Renal cortical epithelial cell (primary cell): Measurements from ENCODE around the gene KDM7A. TPM values are rescaled to one million over a fixed set of nuclear protein-coding genes. Genes with fewer than 3 reads are reported as not detected.
"Not testable (repeated sequence)": the region's sequence is repeated elsewhere in the genome, so short reads cannot be mapped to it uniquely, and the experiment has no call there.

Experiments used
- DNase-seq: peaks from one replicate; pipeline ENCODE4 v3.0.0-alpha.2; 2011; ENCODE audit warnings: low read depth
- total RNA-seq: library from RNA; depleted of rRNA; stranded (reverse); fragments of >200 nt; gene quantifications from 2 replicates; pipeline ENCODE4 v1.2.3, GENCODE V29; 2014

Gene KDM7A
- total RNA-seq, 1 donor from 2014 or later = 7.2 TPM

- no peak for DNase-seq
These were observed 20.2 kb downstream of the KDM7A start for GRCh38 chr7:140156460-140157080.

DNA sequence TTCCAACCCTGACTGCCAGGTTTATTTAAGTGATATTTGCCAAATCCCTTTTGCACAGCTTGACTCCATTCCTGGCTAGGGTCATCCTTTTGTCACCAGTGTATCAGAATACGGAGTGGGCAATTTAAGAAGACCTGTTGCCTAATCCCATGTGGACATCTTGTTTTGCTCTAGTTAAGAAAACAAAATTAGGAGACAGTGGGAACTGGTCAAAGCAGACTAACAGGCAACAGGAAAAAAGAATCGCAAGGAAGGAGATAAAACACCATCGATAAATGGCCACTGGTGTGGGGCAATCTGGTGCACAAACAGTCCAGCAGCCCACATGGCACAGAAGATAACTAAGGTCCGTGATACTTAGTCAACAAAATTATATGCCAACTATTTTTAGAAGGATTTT lies 21.4 kb downstream of the KDM7A start:
- no peak for DNase-seq

- no peak for DNase-seq
These were observed 23.1 kb downstream of the KDM7A start for GRCh38 chr7:140153666-140154161.

- peak; percentile 75 for DNase-seq
These were observed 30.2 kb downstream of the KDM7A start for GRCh38 chr7:140146574-140146973.

DNA sequence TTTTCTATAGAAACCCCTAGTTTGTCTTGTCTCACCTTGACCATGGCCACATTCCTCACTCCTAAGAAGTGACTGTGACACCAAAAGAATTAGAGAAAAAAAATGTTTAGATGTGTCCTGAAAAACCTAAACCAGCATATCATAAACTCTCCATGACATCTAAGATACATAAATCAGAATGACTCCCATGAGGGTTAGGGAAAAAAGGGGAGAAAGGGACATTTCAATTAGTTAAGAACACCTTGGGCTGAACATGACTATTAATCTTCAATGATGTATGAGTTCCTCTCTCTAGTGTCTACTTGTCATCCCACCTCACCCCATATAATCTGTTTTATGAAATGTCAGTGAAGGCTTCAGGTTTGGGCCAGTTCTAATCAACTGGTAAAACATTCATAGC lies 31.1 kb downstream of the KDM7A start:
- DNase-seq = no peak

DNA sequence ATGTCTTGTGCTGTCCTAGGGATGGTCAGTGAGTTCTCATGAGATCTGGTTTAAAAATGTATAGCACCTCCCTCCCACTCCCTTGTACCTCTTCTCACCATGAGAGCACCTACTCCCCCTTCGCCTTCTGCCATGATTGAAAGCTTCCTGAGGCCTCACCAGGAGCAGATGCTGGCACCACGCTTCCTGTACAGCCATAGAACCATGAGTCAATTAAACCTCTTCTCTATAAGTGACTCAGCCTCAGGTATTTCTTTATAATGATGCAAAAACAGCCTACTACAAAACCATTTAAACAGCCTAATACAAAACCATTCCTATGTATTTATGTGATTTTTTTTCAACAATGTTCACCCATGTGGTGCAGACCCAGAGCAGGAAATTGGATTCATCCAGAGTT lies 32.0 kb downstream of the KDM7A start:
- DNase-seq = no peak

- DNase-seq = no peak
These were observed 32.8 kb downstream of the KDM7A start for GRCh38 chr7:140143997-140144396.

- no peak for DNase-seq
These were observed 34.8 kb downstream of the KDM7A start for GRCh38 chr7:140142031-140142430.

- no peak for DNase-seq
These were observed 35.5 kb downstream of the KDM7A start for GRCh38 chr7:140141256-140141655.

DNA sequence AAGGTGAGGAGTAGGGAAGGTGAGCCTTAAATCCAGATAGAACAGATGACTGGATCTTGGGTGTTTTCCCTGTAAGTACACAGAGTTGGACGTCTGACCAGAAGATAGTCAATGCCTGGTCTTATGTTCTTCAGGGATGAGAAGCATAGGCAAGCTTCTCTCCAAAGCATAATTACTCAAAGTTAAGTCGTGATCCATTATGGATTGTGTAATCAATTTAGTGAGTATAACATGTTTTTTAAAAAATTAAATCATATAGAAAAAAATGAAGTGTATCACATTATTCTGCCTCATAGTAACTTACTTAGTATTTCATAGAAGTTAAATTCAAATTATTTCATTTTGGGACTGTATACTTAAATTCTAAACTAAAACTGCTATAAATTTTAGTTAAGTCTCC lies 39.7 kb downstream of the KDM7A start:
- no peak for DNase-seq

GRCh38 chr7:140136073-140136472 lies 40.7 kb downstream of the KDM7A start:
- DNase-seq = no peak

- no peak for DNase-seq
These were observed 42.7 kb downstream of the KDM7A start for GRCh38 chr7:140134039-140134438.

DNA sequence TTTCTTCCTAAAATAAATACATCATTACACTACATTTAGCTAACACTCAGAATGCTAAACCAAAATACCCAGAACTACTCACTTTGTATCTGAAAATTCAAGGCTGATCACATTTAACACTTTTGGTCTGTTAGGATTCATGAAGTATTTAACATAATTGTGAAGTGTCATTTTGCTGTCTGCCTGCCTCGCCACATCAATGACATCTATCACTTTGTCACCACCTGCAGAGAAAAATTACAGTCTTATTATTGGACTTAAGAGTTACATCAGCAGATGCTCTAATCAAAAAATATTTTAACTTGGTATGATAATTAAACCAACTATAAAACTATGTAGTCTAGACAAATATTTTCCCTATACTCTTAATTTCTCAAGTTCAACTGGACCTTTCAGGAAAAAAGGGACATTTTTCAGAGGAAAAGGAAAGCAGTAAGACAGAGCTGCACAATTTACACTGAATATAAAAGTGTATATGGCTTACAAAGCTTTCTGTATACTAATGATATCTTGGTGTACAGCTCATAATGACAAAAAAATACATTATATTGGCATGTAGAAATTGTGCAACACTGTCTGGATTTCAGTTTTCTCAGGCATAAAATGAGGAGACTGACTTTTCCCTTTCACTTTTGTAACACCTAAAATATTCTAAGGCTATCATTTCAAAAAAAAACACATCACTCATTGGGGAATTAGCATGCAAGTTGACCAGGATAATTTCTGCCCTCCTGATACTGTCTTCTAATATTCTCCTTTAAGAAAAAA lies 49.2 kb downstream of the KDM7A start:
- DNase-seq = no peak

DNA sequence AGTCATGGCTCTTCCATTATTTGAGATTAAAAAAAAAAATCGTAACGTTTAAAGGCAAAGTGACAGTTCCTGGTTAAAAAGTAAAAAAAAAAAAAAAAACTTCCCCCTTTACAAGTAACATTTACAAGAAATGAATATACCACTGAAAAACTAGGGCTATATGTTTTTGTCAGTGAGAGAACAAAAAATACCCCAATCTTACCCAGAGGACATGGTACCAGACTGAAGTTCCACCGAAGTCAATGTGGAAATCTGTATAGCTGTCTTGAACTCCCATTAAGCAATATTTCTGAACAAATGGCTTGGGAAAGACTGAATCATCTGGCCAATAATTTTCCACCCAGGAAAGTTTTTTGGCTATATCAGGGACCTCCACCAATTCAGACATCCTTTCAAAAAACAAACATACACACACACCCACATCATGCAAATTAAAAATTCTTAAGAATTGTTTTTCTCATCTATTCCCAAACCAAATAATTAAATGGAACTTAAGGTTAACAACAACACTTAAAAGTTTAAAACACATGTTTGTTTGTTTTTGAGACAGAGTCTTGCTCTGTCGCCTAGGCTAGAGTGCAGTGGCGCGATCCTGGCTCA lies 50.2 kb downstream of the KDM7A start:
- DNase-seq = no peak

GRCh38 chr7:140122965-140123364 lies 53.8 kb downstream of the KDM7A start:
- peak; percentile 9 for DNase-seq

GRCh38 chr7:140121326-140121725 lies 55.5 kb downstream of the KDM7A start:
- DNase-seq = peak; percentile 55

GRCh38 chr7:140114817-140115216 lies 62.0 kb downstream of the KDM7A start:
- DNase-seq = not testable (repeated sequence)

GRCh38 chr7:140108777-140109176 lies 68.0 kb downstream of the KDM7A start:
- not testable (repeated sequence) for DNase-seq

DNA sequence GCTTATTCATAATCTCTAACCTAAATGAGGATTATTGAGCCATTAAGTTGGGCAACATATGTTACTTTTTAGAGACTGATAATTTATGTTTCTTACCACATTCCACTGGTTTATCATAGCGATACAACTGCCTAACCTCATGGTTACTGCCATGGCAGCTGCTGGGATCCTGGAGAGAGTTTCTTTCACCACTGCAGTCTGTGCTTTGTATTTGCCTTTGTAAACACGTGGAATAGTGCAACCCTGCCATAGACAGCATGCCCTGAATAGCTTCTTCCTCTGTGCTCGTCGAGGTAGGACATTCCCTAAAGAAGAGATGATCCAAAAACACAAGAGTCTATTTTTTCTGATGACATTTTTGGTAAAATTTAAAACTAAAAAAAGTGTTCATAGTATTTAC lies 80.3 kb downstream of the KDM7A start:
- DNase-seq = no peak

DNA sequence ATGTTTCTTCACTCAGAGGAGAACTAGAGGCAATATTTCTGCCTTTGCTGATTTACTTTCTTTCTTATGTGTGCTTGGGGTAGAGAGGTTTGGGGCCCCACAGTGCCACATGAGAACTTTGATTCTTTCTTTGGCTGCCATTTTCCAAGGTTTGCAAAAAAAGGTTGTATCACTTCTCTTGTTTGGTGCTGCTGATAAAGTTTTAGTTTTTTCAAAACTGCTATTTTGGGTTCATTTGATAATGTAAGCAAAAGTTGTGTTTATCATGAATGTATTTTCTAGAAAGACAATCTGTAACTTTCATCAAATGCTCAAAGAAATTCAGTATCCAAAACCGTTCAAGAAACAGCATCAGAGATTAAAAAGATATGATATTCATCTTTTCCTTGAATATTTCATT lies 83.4 kb downstream of the KDM7A start:
- no peak for DNase-seq

GRCh38 chr7:140085447-140085846 lies 91.3 kb downstream of the KDM7A start:
- no peak for DNase-seq

- no peak for DNase-seq
These were observed 91.8 kb downstream of the KDM7A start for GRCh38 chr7:140084972-140085371.

DNA sequence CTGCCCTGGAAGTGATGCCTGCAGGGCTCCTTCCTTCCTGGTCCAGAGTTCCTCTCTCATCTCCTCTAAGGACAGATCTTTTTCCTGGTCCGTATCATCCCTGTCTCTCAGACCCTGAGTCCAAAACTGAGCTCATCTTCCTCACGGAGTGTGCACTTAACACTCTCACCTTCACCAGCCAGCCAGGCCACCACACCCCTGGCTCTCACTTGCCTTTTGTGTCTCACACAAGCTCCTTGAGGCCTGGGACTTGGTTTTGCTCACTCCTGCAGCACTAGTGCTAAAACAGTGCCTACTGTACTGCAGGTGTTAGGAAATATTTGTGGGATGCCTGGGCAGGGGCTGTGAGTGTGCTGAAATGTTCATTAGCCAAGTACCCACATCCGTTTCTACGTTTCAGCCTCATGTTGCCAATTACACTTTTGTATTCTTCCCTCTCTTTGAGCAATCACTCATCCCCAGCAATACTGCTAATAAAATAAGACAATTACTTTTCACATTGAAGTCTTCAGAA lies 92.6 kb downstream of the KDM7A start:
- DNase-seq = no peak
